Esophagus muscularis mucosa (tissue), 4 donors: ENCODE results near the gene EXOC8. TPM values are rescaled to one million over a fixed set of nuclear protein-coding genes. Genes with fewer than 3 reads are reported as not detected.

Source experiments
- DNase-seq: peaks from one replicate; pipeline ENCODE4 v3.0.0-alpha.2; 2017; ENCODE audit errors: extremely low spot score
- H3K27ac ChIP-seq, 4 donors: fragments of 200-600 bp; sonication (generic); replicated peaks in 1 of 4; 1 replicate in 3 of 4; 2 replicates in 1 of 4; pipeline ENCODE4 v1.5.1; 2016 to 2019; ENCODE audit warnings: mild to moderate bottlenecking in 1 of 4
- H3K27me3 ChIP-seq, 4 donors: fragments of 200-600 bp; sonication (generic); one replicate each; pipeline versions ENCODE4 v1.5.1 to v1.6.0; 2016 to 2019
- H3K36me3 ChIP-seq, 4 donors: fragments of 200-600 bp; sonication (generic); one replicate each; pipeline ENCODE4 v1.5.1; 2016 to 2019
- H3K4me1 ChIP-seq, 4 donors: fragments of 200-600 bp; sonication (generic); one replicate each; pipeline ENCODE4 v1.5.1; 2016 to 2019
- H3K4me3 ChIP-seq, 4 donors: fragments of 200-600 bp; sonication (generic); 1 replicate in 2 of 4; 2 replicates in 2 of 4; pipeline ENCODE4 v1.5.1; 2016 to 2019; ENCODE audit warnings: mild to moderate bottlenecking in 4 of 4, moderate library complexity in 1 of 4
- H3K9me3 ChIP-seq, 4 donors: fragments of 200-600 bp; sonication (generic); 1 replicate in 3 of 4; 2 replicates in 1 of 4; pipeline ENCODE4 v1.5.1; 2016 to 2019
- CTCF ChIP-seq, 3 experiments: fragments of 200-600 bp in 2 of 3; fragments of 450-650 bp in 1 of 3; sonication (generic) in 2 of 3; IDR thresholded peaks; one replicate each; pipeline ENCODE4 v1.5.1; 2017 to 2019; ENCODE audit warnings: antibody characterized with exemption in 3 of 3, mild to moderate bottlenecking in 2 of 3, moderate library complexity in 1 of 3
- EP300 ChIP-seq: sonication (generic); formaldehyde crosslinking; IDR thresholded peaks from one replicate; pipeline ENCODE4 v1.6.1; 2017; ENCODE audit warnings: antibody characterized with exemption
- POLR2A ChIP-seq: fragments of 450-650 bp; IDR thresholded peaks from one replicate; pipeline ENCODE4 v1.6.1; 2017; ENCODE audit warnings: antibody characterized with exemption, moderate library complexity, mild to moderate bottlenecking, low read depth
- POLR2AphosphoS5 ChIP-seq, 2 donors: sonication (generic); formaldehyde crosslinking; IDR thresholded peaks; one replicate each; pipeline ENCODE4 v1.6.1; 2017; ENCODE audit warnings: antibody characterized with exemption in 2 of 2
- WGBS: methylation state at CpG from one replicate; pipeline ENCODE4 v1.1.5; 2018; 5-methylcytosine and 5-hydroxymethylcytosine counted together
- intact Hi-C: fragments of 100-400 bp; cut with DNase I; formaldehyde crosslinking; loops from one replicate; pipeline ENCODE4 v1.15.1; 2023
- total RNA-seq, 4 donors: library from RNA; depleted of rRNA; stranded (reverse); fragments of >200 nt; gene quantifications; one replicate each; pipeline versions ENCODE4 v1.1.0 to v1.2.1, GENCODE V29; 2016

Gene EXOC8
- total RNA-seq, 4 donors from 2014 or later = 13.0 to 15.4 (median 14.3) TPM

DNA sequence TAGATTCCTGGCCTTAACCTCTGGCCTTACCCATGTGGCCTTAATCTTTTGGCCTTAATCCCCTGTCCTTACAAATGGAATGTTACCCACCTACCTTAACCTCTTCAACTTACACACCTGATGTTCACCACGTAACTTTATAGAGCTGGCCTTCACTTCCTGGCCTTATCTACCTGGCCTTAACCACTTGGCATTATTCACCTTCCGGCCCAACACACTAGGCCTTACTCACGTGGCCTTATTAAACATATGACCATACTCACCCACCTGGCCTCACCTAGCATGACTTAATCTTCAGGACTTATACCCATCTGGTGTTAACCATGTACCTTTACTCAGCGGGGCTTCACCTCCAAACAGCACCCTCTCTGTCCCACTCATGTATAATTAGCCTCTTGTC lies 41.7 kb downstream of the EXOC8 start:
- H3K4me3 ChIP-seq = no peak overlapping the region
- H3K27me3 ChIP-seq = no peaks in the 10 kb centered on the region
- TF ChIP-seq POLR2A (no peak), POLR2AphosphoS5 (IDR thresholded peaks at IDR 0.05) (no peak), CTCF (IDR thresholded peaks at IDR 0.05) (no peak), EP300 (no peak)
- no peaks in the 10 kb centered on the region for H3K4me1 ChIP-seq
- intact Hi-C loops = no loop called here
- DNase-seq = no peak
- no peak overlapping the region for H3K27ac ChIP-seq
- 95% methylated on average over 4 of the region's 4 CpGs for WGBS
- H3K9me3 ChIP-seq = no peaks in the 10 kb centered on the region
- no peaks in the 10 kb centered on the region for H3K36me3 ChIP-seq

DNA sequence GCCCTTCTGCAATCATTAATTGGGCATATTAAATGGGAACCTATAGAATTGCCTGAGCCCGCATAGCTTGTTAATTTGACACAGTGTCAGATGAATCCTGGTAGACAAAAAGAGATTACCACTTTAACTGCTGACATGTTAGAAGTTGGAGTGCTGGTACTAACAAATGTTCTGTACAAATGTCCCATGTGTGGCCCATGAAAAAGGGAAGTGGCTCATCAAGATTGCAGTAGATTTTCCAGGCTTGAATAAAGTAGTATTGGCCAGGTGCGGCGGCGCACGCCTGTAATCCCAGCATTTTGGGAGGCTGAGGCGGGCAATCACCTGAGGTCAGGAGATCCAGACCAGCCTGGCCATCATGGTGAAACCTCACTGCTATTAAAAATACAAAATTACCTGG lies 51.0 kb downstream of the EXOC8 start:
- Histone ChIP-seq H3K36me3 (no peaks in the 10 kb centered on the region), H3K4me3 (no peak overlapping the region), H3K9me3 (no peaks in the 10 kb centered on the region), H3K27ac (no peak overlapping the region), H3K4me1 (no peaks in the 10 kb centered on the region), H3K27me3 (no peaks in the 10 kb centered on the region)
- 97% methylated on average over 6 of the region's 6 CpGs for WGBS
- DNase-seq = no peak
- intact Hi-C loops = no loop called here
- TF ChIP-seq EP300 (no peak), POLR2A (no peak), POLR2AphosphoS5 (IDR thresholded peaks at IDR 0.05) (no peak), CTCF (IDR thresholded peaks at IDR 0.05) (no peak)

DNA sequence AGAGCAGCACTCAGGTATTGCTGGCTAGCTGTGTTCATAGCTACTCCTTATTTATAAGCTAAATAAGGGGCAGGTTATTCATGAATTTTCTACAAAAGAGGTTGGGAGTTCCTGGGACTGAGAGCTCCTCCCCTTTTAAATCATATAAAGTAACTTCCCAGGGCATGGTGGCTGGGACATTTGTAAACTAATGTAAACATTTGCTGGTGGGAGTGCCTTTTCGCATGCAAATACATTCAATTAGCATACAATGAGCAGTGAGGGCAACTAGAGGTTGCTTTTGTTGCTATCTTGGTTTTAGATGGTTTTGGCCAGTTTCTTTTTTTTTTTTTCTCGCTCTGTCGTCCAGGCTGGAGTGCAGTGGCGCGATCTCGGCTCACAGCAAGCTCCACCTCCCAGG lies 53.2 kb downstream of the EXOC8 start:
- intact Hi-C loops = no loop called here
- no peak for DNase-seq
- Histone ChIP-seq H3K27ac (no peak overlapping the region), H3K9me3 (no peaks in the 10 kb centered on the region), H3K4me3 (no peak overlapping the region), H3K27me3 (no peaks in the 10 kb centered on the region), H3K4me1 (no peaks in the 10 kb centered on the region), H3K36me3 (no peaks in the 10 kb centered on the region)
- no peak for TF ChIP-seq POLR2AphosphoS5 (IDR thresholded peaks at IDR 0.05)
- no peak for TF ChIP-seq EP300
- no peak for TF ChIP-seq CTCF (IDR thresholded peaks at IDR 0.05)
- no peak for TF ChIP-seq POLR2A
- WGBS = 94% methylated on average over 6 of the region's 6 CpGs

Other genes starting within 250 kb of the EXOC8 start
- gene TRIM67, start 175.8 kb downstream of the EXOC8 start, total RNA-seq = under 1 TPM in 3 of 4 donors, not detected in 1; under 0.01 to 0.42 (median 0.13) TPM
- 10 to 100 TPM; 40.3 to 52.3 (median 47.2) TPM for gene GNPAT, start 96.6 kb downstream of the EXOC8 start, total RNA-seq
- gene SPRTN, start 441 bp upstream of the EXOC8 start, total RNA-seq = 10 to 100 TPM; 11.9 to 23.7 (median 15.0) TPM
- 10 to 100 TPM; 43.9 to 79.9 (median 58.7) TPM for gene EGLN1, start 84.4 kb upstream of the EXOC8 start, total RNA-seq
- 10 to 100 TPM; 20.4 to 29.6 (median 24.7) TPM for gene TSNAX, start 190.8 kb upstream of the EXOC8 start, total RNA-seq